Measurements from ENCODE around the gene TMEM245.

- no peak for TF ChIP-seq CTCF (conservative IDR thresholded peaks at IDR 0.05)
- TF ChIP-seq EZH2 (IDR thresholded peaks at IDR 0.05; ENCODE audit: low read depth), result no peak
Measured at GRCh38 chr9:109092051-109092580, 27.6 kb downstream of the TMEM245 start.

Data from PC-9 (cell line).